ENCODE results near the gene PTPN7. TPM values are rescaled to one million over a fixed set of nuclear protein-coding genes. Genes with fewer than 3 reads are reported as not detected.

Gene PTPN7
- total and polyA plus RNA-seq, 2 donors (not counting 3 experiments of a cell fraction or from before 2014, with no cell fraction given) = 0.86 to 1.8 TPM

DNA sequence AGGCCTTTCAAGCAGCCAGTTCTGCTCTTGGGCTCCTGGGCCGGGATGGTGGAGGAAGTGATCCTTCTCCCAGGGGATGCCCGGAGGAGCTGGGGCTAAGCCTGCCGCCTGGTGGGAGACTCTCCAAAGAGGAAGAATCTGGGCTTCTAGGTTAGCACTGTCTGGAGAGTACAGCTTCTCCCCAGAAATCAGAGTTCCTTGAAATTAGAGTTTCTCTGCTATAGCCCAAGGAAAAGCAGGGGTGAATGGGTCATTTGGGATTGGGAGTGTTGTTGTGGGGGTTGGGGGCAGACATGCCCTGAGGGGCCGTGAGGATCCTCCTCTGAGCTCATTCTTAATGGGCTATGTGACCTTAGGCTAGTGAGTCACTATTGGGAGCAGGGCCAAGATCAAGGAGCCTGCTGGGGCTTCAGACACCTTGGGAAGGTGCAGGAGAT lies 39.7 kb upstream of the PTPN7 start:
- dilution Hi-C loops (cut with MboI; ENCODE audit: extremely low pct_ligation_motif_present, low sequenced_read_pairs) = loop anchor here (25.0 kb wide), 1 partner anchor 112 kb away; no protein-coding TSS in a partner anchor

More for the DNA sequence above, 39.7 kb upstream of the PTPN7 start:
- no peak overlapping the region for H2AFZ ChIP-seq (ENCODE audit: low read depth, low read length)
- H3K4me3 ChIP-seq (replicated peaks in 1 of 3; ENCODE audit: insufficient read depth in 1 of 3, low read depth in 1 of 3, low read length in 3 of 3) = no peak overlapping the region
- no peaks in the 10 kb centered on the region for H3K79me2 ChIP-seq (ENCODE audit: control insufficient read depth, insufficient read depth, low read length)
- DNase-seq (ENCODE audit: low read depth, low spot score) (no peak), FAIRE-seq (no peak)
- ChIA-PET CTCF (interaction anchor here (0.9 to 4.9 kb wide), 3 partner anchors 10 to 25 kb away, joined by 3 to 24 read pairs (median 6); no protein-coding TSS in a partner anchor), POLR2A (interaction anchor here (0.8 kb wide), 1 partner anchor 519 kb away, joined by 3 read pairs; no protein-coding TSS in a partner anchor)
- no peak overlapping the region for H3K27ac ChIP-seq (ENCODE audit: insufficient read depth, low read depth, low read length)
- no peaks in the 10 kb centered on the region for H3K4me1 ChIP-seq (ENCODE audit: control insufficient read depth, extremely low read depth, insufficient read depth, low read length)
- no peaks in the 10 kb centered on the region for H4K20me1 ChIP-seq (replicated peaks; ENCODE audit: control insufficient read depth, extremely low read depth, insufficient read depth, low read length)
- no TSS peak for BruUV-seq (replicated peaks)
- no peaks in the 10 kb centered on the region for H3K36me3 ChIP-seq (ENCODE audit: control insufficient read depth in 2 of 2, extremely low read depth in 1 of 2, insufficient read depth in 2 of 2, low read length in 2 of 2)
- TF ChIP-seq, protein P1, sequence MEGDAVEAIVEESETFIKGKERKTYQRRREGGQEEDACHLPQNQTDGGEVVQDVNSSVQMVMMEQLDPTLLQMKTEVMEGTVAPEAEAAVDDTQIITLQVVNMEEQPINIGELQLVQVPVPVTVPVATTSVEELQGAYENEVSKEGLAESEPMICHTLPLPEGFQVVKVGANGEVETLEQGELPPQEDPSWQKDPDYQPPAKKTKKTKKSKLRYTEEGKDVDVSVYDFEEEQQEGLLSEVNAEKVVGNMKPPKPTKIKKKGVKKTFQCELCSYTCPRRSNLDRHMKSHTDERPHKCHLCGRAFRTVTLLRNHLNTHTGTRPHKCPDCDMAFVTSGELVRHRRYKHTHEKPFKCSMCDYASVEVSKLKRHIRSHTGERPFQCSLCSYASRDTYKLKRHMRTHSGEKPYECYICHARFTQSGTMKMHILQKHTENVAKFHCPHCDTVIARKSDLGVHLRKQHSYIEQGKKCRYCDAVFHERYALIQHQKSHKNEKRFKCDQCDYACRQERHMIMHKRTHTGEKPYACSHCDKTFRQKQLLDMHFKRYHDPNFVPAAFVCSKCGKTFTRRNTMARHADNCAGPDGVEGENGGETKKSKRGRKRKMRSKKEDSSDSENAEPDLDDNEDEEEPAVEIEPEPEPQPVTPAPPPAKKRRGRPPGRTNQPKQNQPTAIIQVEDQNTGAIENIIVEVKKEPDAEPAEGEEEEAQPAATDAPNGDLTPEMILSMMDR (IDR thresholded peaks at IDR 0.05; ENCODE audit: extremely low read depth in 1 of 2, insufficient read depth in 1 of 2, low read depth in 1 of 2, low read length in 2 of 2) = no peak
- TF ChIP-seq POLR2AphosphoS5 (IDR thresholded peaks at IDR 0.05; ENCODE audit: insufficient read depth, low read depth, low read length) = no peak
- no peak for TF ChIP-seq MYC (IDR thresholded peaks at IDR 0.05; ENCODE audit: low read depth, low read length)
- TF ChIP-seq, protein P2, sequence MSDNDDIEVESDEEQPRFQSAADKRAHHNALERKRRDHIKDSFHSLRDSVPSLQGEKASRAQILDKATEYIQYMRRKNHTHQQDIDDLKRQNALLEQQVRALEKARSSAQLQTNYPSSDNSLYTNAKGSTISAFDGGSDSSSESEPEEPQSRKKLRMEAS (IDR thresholded peaks at IDR 0.05; ENCODE audit: insufficient read depth, insufficient read length) = no peak
- TF ChIP-seq GATA2 (IDR thresholded peaks at IDR 0.05; ENCODE audit: insufficient read depth, insufficient read length, low read depth, low read length) = no peak
- no peak for TF ChIP-seq JUN (IDR thresholded peaks at IDR 0.05; ENCODE audit: borderline replicate concordance, insufficient read depth, insufficient read length, low read depth)
- no peak for TF ChIP-seq EZH2 (IDR thresholded peaks at IDR 0.05; ENCODE audit: borderline replicate concordance, low read depth, low read length, severe bottlenecking)
- no peak for TF ChIP-seq POLR2A (IDR thresholded peaks at IDR 0.05; ENCODE audit: low read depth, low read length)
- no peak for TF ChIP-seq FOS (IDR thresholded peaks at IDR 0.05; ENCODE audit: borderline replicate concordance, insufficient read depth, low read length)
- intact Hi-C loops (cut with micrococcal nuclease) = no loop called here
- H3K9ac ChIP-seq (replicated peaks; ENCODE audit: extremely low read depth, insufficient read depth, low read length) = no peak overlapping the region
- peaks cover 20 to 31% of the 10 kb centered on the region in 2 experiments for H3K27me3 ChIP-seq (ENCODE audit: control insufficient read depth in 2 of 2, insufficient read depth in 2 of 2, low read length in 2 of 2)
- H3K4me2 ChIP-seq (ENCODE audit: insufficient read depth, low read length) = no peak overlapping the region
- no peaks in the 10 kb centered on the region for H3K9me1 ChIP-seq (replicated peaks; ENCODE audit: control insufficient read depth, extremely low read depth, insufficient read depth, low read length)
- no peaks in the 10 kb centered on the region for H3K9me3 ChIP-seq (replicated peaks; ENCODE audit: control insufficient read depth, insufficient read depth, low read length)

Data from endothelial cell of umbilical vein (primary cell).